K562 (cell line): ENCODE data around the gene EPHB4. TPM values are rescaled to one million over a fixed set of nuclear protein-coding genes. Genes with fewer than 3 reads are reported as not detected.
A peak's percentile ranks its signal among the peaks of the same experiment; 100 is the strongest.

Source experiments
- DMBX1 ChIP-seq: fragments of 250-450 bp; sonication (Bioruptor Pico); IDR thresholded peaks from 2 replicates; pipeline ENCODE4 v1.8.0; 2022; ENCODE audit warnings: inconsistent platforms, mild to moderate bottlenecking, moderate library complexity, borderline replicate concordance
- HDAC1 ChIP-seq, 2 experiments: fragments of 450-650 bp; IDR thresholded peaks; 2 replicates each; pipeline ENCODE4 v1.6.1; 2016 to 2017; ENCODE audit warnings: inconsistent platforms in 1 of 2, mild to moderate bottlenecking in 1 of 2, moderate library complexity in 1 of 2
- MTA3 ChIP-seq: fragments of 450-650 bp; formaldehyde crosslinking; IDR thresholded peaks from 2 replicates; pipeline ENCODE4 v1.6.1; 2017; ENCODE audit warnings: mild to moderate bottlenecking, borderline replicate concordance
- SIN3A ChIP-seq, 2 experiments: fragments of 150-350 bp in 1 of 2; IDR thresholded peaks; 2 replicates each; pipeline ENCODE4 v1.6.1; 2011 to 2016; ENCODE audit warnings: borderline replicate concordance in 2 of 2, low read depth in 2 of 2, low read length in 2 of 2, mild to moderate bottlenecking in 2 of 2, moderate library complexity in 2 of 2; ENCODE audit not compliant: control insufficient read depth in 1 of 2
- SMARCC2 ChIP-seq: fragments of 450-650 bp; IDR thresholded peaks from 2 replicates; pipeline ENCODE4 v1.6.1; 2017; ENCODE audit warnings: antibody characterized with exemption, moderate library complexity, mild to moderate bottlenecking, low read depth
- TRIM24 ChIP-seq, 2 experiments: fragments of 450-650 bp; IDR thresholded peaks; 2 replicates each; pipeline ENCODE4 v1.6.1; 2016
- XRCC4 ChIP-seq: IDR thresholded peaks from one replicate; pipeline ENCODE4 v1.6.1; 2011; ENCODE audit not compliant: insufficient read depth, insufficient read length; ENCODE audit errors: extremely low read depth
- ZNF766 ChIP-seq: fragments of 200-800 bp; sonication (Bioruptor generic); conservative IDR thresholded peaks from 2 replicates; pipeline ENCODE4 v1.6.1; 2016; ENCODE audit warnings: missing genetic modification characterization, missing compliant biosample characterization
- ZSCAN32 ChIP-seq: fragments of 450-650 bp; formaldehyde crosslinking; IDR thresholded peaks from 2 replicates; pipeline ENCODE4 v1.4.0; 2020; ENCODE audit warnings: mild to moderate bottlenecking, moderate library complexity
- polyA plus RNA-seq, 8 experiments: library from polyadenylated mRNA; depleted of rRNA in 4 of 8; stranded (reverse) in 5 of 8; unstranded in 3 of 8; fragments of >200 nt; fragmentation: Nextera tagmentation in 2 of 8; fragmentation: Illumina TruSeq in 1 of 8; extraction: Ambion mirVana in 2 of 8; extraction: Trizol in 1 of 8; gene quantifications; 2 replicates each; pipeline versions ENCODE4 v1.2.1 to v1.2.3, GENCODE V29; 2011 to 2014; ENCODE audit warnings: inconsistent platforms in 1 of 8, missing spikeins in 1 of 8
- total RNA-seq, 7 experiments: library from RNA; depleted of rRNA in 6 of 7; stranded (reverse); fragments of >200 nt in 6 of 7; fragmentation: Illumina TruSeq in 2 of 7; extraction: Trizol in 2 of 7; gene quantifications; 2 replicates each; pipeline versions ENCODE4 v1.2.1 to v1.2.3, GENCODE V29; 2011 to 2021; ENCODE audit warnings: low replicate concordance in 1 of 7
- TF ChIP-seq, protein P1 (sequence below), 2 experiments: fragments of 450-650 bp; formaldehyde crosslinking in 1 of 2; IDR thresholded peaks; 2 replicates each; pipeline versions ENCODE4 v1.4.0 to v1.6.1; 2014 to 2020; ENCODE audit warnings: mild to moderate bottlenecking in 2 of 2, borderline replicate concordance in 1 of 2, low read depth in 1 of 2
- TF ChIP-seq, protein P2 (sequence below): sonication (generic); formaldehyde crosslinking; IDR thresholded peaks from 2 replicates; pipeline ENCODE4 v1.8.1; 2023; ENCODE audit warnings: mild to moderate bottlenecking, missing genetic modification reagents, moderate library complexity
- TF ChIP-seq, protein P3 (sequence below): fragments of 250-450 bp; sonication (Bioruptor Pico); IDR thresholded peaks from 2 replicates; pipeline ENCODE4 v1.9.0; 2021; ENCODE audit warnings: mild to moderate bottlenecking, inconsistent platforms

Gene EPHB4
- total and polyA plus RNA-seq, 9 of the 15 experiments (the other 6 are each of a cell fraction or from before 2014, with no cell fraction given) = 1.2 to 82.1 (median 37.9) TPM

DNA sequence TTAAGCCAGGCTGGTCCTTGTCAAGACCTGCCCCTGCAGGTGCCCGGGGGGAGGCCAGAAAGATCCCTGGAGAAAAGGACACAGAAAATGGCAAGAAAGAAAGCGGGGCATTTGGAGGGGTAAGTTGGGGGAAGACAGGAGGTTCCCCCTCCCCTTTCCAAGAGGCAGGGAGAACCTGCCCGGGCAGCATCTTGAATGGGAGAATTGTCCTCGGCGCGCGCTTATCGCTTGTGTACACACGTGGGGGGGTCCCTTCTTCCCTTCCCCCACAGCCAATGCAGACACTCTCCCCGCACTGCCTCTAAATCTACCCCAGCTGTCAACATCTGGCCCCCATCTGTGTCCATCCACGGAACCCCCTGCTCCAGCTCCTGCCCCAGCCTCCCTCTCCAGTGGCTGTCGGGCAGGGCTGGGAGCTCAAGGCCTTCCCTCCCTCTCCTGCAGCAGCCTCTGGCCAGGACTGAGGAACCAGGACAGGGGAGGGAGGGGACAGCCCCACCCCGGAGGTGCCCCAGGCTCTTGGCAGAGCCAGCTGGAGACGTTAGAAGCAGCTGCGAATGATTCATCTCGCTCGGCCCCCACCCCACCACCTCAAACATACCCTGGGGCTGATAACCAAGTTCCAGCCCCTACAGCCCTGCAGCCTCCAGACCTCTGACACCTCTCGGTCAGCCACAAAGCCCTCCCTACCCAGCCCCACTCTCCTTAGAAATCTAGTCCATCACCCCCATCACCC is 25.3 kb downstream of the EPHB4 start (continued):
- TF ChIP-seq, protein P1, sequence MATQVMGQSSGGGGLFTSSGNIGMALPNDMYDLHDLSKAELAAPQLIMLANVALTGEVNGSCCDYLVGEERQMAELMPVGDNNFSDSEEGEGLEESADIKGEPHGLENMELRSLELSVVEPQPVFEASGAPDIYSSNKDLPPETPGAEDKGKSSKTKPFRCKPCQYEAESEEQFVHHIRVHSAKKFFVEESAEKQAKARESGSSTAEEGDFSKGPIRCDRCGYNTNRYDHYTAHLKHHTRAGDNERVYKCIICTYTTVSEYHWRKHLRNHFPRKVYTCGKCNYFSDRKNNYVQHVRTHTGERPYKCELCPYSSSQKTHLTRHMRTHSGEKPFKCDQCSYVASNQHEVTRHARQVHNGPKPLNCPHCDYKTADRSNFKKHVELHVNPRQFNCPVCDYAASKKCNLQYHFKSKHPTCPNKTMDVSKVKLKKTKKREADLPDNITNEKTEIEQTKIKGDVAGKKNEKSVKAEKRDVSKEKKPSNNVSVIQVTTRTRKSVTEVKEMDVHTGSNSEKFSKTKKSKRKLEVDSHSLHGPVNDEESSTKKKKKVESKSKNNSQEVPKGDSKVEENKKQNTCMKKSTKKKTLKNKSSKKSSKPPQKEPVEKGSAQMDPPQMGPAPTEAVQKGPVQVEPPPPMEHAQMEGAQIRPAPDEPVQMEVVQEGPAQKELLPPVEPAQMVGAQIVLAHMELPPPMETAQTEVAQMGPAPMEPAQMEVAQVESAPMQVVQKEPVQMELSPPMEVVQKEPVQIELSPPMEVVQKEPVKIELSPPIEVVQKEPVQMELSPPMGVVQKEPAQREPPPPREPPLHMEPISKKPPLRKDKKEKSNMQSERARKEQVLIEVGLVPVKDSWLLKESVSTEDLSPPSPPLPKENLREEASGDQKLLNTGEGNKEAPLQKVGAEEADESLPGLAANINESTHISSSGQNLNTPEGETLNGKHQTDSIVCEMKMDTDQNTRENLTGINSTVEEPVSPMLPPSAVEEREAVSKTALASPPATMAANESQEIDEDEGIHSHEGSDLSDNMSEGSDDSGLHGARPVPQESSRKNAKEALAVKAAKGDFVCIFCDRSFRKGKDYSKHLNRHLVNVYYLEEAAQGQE (IDR thresholded peaks at IDR 0.05; ENCODE audit: borderline replicate concordance) = peak; percentile 16
- TF ChIP-seq, protein P1 (CRISPR knock-in tag; IDR thresholded peaks at IDR 0.05; ENCODE audit: low read depth) = peak; percentile 71; the same call in 1 of the 2 replicates
- TF ChIP-seq SIN3A (IDR thresholded peaks at IDR 0.05; ENCODE audit: borderline replicate concordance in 2 of 2, control insufficient read depth in 1 of 2, low read depth in 2 of 2, low read length in 2 of 2) = peak; percentile 80 to 93
- TF ChIP-seq SMARCC2 = peak; percentile 76; the same call in 1 of the 2 replicates
- TF ChIP-seq ZSCAN32 (CRISPR knock-in tag) = peak; percentile 91
- TF ChIP-seq, protein P2, sequence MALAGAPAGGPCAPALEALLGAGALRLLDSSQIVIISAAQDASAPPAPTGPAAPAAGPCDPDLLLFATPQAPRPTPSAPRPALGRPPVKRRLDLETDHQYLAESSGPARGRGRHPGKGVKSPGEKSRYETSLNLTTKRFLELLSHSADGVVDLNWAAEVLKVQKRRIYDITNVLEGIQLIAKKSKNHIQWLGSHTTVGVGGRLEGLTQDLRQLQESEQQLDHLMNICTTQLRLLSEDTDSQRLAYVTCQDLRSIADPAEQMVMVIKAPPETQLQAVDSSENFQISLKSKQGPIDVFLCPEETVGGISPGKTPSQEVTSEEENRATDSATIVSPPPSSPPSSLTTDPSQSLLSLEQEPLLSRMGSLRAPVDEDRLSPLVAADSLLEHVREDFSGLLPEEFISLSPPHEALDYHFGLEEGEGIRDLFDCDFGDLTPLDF (CRISPR knock-in tag) = no peak
- TF ChIP-seq ZNF766 (CRISPR knock-in tag) = peak; percentile 72
- peak in 1 of 2 experiments; percentile 97; a peak in 2 of 4 replicates for TF ChIP-seq HDAC1 (IDR thresholded peaks at IDR 0.05)
- no peak for TF ChIP-seq XRCC4
- TF ChIP-seq MTA3 = peak; percentile 89; the same call in 1 of the 2 replicates
- TF ChIP-seq DMBX1 (CRISPR knock-in tag) = peak; percentile 85
- TF ChIP-seq, protein P3, sequence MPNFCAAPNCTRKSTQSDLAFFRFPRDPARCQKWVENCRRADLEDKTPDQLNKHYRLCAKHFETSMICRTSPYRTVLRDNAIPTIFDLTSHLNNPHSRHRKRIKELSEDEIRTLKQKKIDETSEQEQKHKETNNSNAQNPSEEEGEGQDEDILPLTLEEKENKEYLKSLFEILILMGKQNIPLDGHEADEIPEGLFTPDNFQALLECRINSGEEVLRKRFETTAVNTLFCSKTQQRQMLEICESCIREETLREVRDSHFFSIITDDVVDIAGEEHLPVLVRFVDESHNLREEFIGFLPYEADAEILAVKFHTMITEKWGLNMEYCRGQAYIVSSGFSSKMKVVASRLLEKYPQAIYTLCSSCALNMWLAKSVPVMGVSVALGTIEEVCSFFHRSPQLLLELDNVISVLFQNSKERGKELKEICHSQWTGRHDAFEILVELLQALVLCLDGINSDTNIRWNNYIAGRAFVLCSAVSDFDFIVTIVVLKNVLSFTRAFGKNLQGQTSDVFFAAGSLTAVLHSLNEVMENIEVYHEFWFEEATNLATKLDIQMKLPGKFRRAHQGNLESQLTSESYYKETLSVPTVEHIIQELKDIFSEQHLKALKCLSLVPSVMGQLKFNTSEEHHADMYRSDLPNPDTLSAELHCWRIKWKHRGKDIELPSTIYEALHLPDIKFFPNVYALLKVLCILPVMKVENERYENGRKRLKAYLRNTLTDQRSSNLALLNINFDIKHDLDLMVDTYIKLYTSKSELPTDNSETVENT (CRISPR knock-in tag) = peak; percentile 20; the same call in 1 of the 2 replicates
- TF ChIP-seq TRIM24 (IDR thresholded peaks at IDR 0.05) = peak; percentile 91 to 95
